NCI-H460 (cell line): Measurements from ENCODE around the gene MED7. TPM values are rescaled to one million over a fixed set of nuclear protein-coding genes. Genes with fewer than 3 reads are reported as not detected.

Experiments
- DNase-seq: peaks from one replicate; pipeline ENCODE4 v3.0.0-alpha.2; 2016; ENCODE audit warnings: low read depth; ENCODE audit errors: extremely low read depth
- total RNA-seq: library from RNA; depleted of rRNA; stranded (reverse); fragments of >200 nt; shearing (Covaris generic); gene quantifications from 2 replicates; pipeline ENCODE4 v1.2.3, GENCODE V29; 2014

MED7 gene
- total RNA-seq, 1 experiment from 2014 or later, result 20.9 TPM

- DNase-seq, result no peak
Measured at GRCh38 chr5:157164521-157164920, 21.9 kb upstream of the MED7 start.

GRCh38 chr5:157162919-157163510 lies 20.4 kb upstream of the MED7 start:
- DNase-seq, result no peak

GRCh38 chr5:157161996-157162395 lies 19.3 kb upstream of the MED7 start:
- no peak for DNase-seq

GRCh38 chr5:157160001-157160400 lies 17.3 kb upstream of the MED7 start:
- no peak for DNase-seq

GRCh38 chr5:157159209-157159751 lies 16.6 kb upstream of the MED7 start:
- DNase-seq, result no peak

- no peak for DNase-seq
Measured at GRCh38 chr5:157157293-157157891, 14.7 kb upstream of the MED7 start.

- DNase-seq, result no peak
Measured at GRCh38 chr5:157155297-157155696, 12.6 kb upstream of the MED7 start.

- no peak for DNase-seq
Measured at GRCh38 chr5:157150995-157151394, 8.3 kb upstream of the MED7 start.

- peak; percentile 65 for DNase-seq
Measured at GRCh38 chr5:157148734-157149615, 6.3 kb upstream of the MED7 start.

GRCh38 chr5:157143127-157143971 lies 684 bp upstream of the MED7 start:
- no peak for DNase-seq

GRCh38 chr5:157137691-157138090 lies 5.0 kb downstream of the MED7 start:
- DNase-seq, result no peak

GRCh38 chr5:157132281-157132612 lies 10.4 kb downstream of the MED7 start:
- no peak for DNase-seq

GRCh38 chr5:157130925-157131324 lies 11.7 kb downstream of the MED7 start:
- no peak for DNase-seq

- no peak for DNase-seq
Measured at GRCh38 chr5:157121709-157122108, 21.0 kb downstream of the MED7 start.

GRCh38 chr5:157120102-157120501 lies 22.6 kb downstream of the MED7 start:
- DNase-seq, result no peak

GRCh38 chr5:157116483-157116954 lies 26.1 kb downstream of the MED7 start:
- DNase-seq, result no peak

- DNase-seq, result no peak
Measured at GRCh38 chr5:157115502-157115901, 27.2 kb downstream of the MED7 start.

- no peak for DNase-seq
Measured at GRCh38 chr5:157115012-157115411, 27.7 kb downstream of the MED7 start.

- no peak for DNase-seq
Measured at GRCh38 chr5:157113002-157113401, 29.7 kb downstream of the MED7 start.

- no peak for DNase-seq
Measured at GRCh38 chr5:157109744-157110143, 32.9 kb downstream of the MED7 start.

- no peak for DNase-seq
Measured at GRCh38 chr5:157108976-157109375, 33.7 kb downstream of the MED7 start, which contains the start of gene HAVCR2. Gene HAVCR2, minus strand, starts transcription at chr5:157109044. Its CDS starts 61 bp downstream, at chr5:157108983.
